HFFc6 (cell line): ENCODE results near the gene PTGER1. TPM values are rescaled to one million over a fixed set of nuclear protein-coding genes. Genes with fewer than 3 reads are reported as not detected.

Source experiments
- DNase-seq: peaks from one replicate; pipeline ENCODE4 v3.0.0-alpha.2; 2018
- H3K27ac Mint-ChIP-seq: 2 replicates; pipeline ENCODE4 v1.8.0; 2020; ENCODE audit warnings: mild to moderate bottlenecking, mixed read lengths
- H3K27me3 Mint-ChIP-seq: 2 replicates; pipeline ENCODE4 v1.8.0; 2021; ENCODE audit warnings: mild to moderate bottlenecking, moderate library complexity, mixed read lengths; ENCODE audit not compliant: insufficient read depth
- H3K36me3 Mint-ChIP-seq: 2 replicates; pipeline ENCODE4 v1.8.0; 2021; ENCODE audit warnings: low read depth, mixed read lengths
- H3K4me1 Mint-ChIP-seq: 2 replicates; pipeline ENCODE4 v1.8.0; 2020; ENCODE audit warnings: low read depth, mixed read lengths
- H3K4me3 Mint-ChIP-seq: 2 replicates; pipeline ENCODE4 v1.8.0; 2020; ENCODE audit warnings: mild to moderate bottlenecking, moderate library complexity, mixed read lengths
- H3K9me3 Mint-ChIP-seq: 2 replicates; pipeline ENCODE4 v1.8.0; 2020; ENCODE audit warnings: mild to moderate bottlenecking, mixed read lengths
- CTCF ChIP-seq: fragments of 200-600 bp; sonication (generic); IDR thresholded peaks from 2 replicates; pipeline ENCODE4 v1.5.0; 2021; ENCODE audit warnings: antibody characterized with exemption, mild to moderate bottlenecking
- total RNA-seq, 6 experiments: library from RNA; stranded (reverse); fragmentation: NEBNext Ultra II Directional; extraction: Animal tissue kit (Norgen Biotek cat#: 25700); gene quantifications; 2 replicates in 1 of 6; 3 replicates in 5 of 6; pipeline ENCODE4 v1.2.3, GENCODE V29; 2021

The PTGER1 gene
- total RNA-seq, 6 experiments from 2014 or later = 0.41 to 4.1 (median 0.62) TPM

- Mint-ChIP-seq H3K27ac (no peak overlapping the region), H3K9me3 (no peaks in the 10 kb centered on the region), H3K36me3 (peaks cover 24% of the 10 kb centered on the region), H3K4me1 (peaks cover 16% of the 10 kb centered on the region), H3K4me3 (no peak overlapping the region), H3K27me3 (peaks cover 2% of the 10 kb centered on the region; the same call in 1 of the 2 replicates)
- no peak for TF ChIP-seq CTCF
- no peak for DNase-seq
Observed at GRCh38 chr19:14482172-14482941, 7.2 kb upstream of the PTGER1 start.

- DNase-seq = no peak
- peaks cover 4% of the 10 kb centered on the region for H3K27me3 Mint-ChIP-seq
- TF ChIP-seq CTCF = no peak
- H3K4me1 Mint-ChIP-seq = peaks cover 17% of the 10 kb centered on the region
- no peak overlapping the region; the same call in 1 of the 2 replicates for H3K27ac Mint-ChIP-seq
- H3K36me3 Mint-ChIP-seq = peaks cover 12% of the 10 kb centered on the region
- no peaks in the 10 kb centered on the region for H3K9me3 Mint-ChIP-seq
- H3K4me3 Mint-ChIP-seq = no peak overlapping the region
Observed at GRCh38 chr19:14480700-14481079, 5.5 kb upstream of the PTGER1 start.

- peaks cover 12% of the 10 kb centered on the region for H3K36me3 Mint-ChIP-seq
- H3K4me1 Mint-ChIP-seq = peaks cover 21% of the 10 kb centered on the region
- peak; percentile 94 for TF ChIP-seq CTCF
- no peak for DNase-seq
- H3K27ac Mint-ChIP-seq = no peak overlapping the region; the same call in 1 of the 2 replicates
- H3K4me3 Mint-ChIP-seq = no peak overlapping the region
- no peaks in the 10 kb centered on the region for H3K9me3 Mint-ChIP-seq
- H3K27me3 Mint-ChIP-seq = peaks cover 4% of the 10 kb centered on the region
Observed at GRCh38 chr19:14479975-14480699, 5.0 kb upstream of the PTGER1 start.

- Mint-ChIP-seq H3K4me1 (peaks cover 26% of the 10 kb centered on the region), H3K27me3 (peaks cover 9% of the 10 kb centered on the region), H3K27ac (no peak overlapping the region), H3K9me3 (no peaks in the 10 kb centered on the region), H3K36me3 (peaks cover 12% of the 10 kb centered on the region), H3K4me3 (no peak overlapping the region)
- DNase-seq = no peak
- no peak for TF ChIP-seq CTCF
Observed at GRCh38 chr19:14479309-14479974, 4.3 kb upstream of the PTGER1 start.

GRCh38 chr19:14478113-14478545 is 3.0 kb upstream of the PTGER1 start:
- Mint-ChIP-seq H3K4me3 (no peak overlapping the region), H3K9me3 (no peaks in the 10 kb centered on the region), H3K27me3 (peaks cover 14% of the 10 kb centered on the region), H3K36me3 (peaks cover 8% of the 10 kb centered on the region), H3K4me1 (peaks cover 29% of the 10 kb centered on the region), H3K27ac (no peak overlapping the region)
- DNase-seq = no peak
- no peak for TF ChIP-seq CTCF
